ENCODE measurements around the gene TMEM18. TPM values are rescaled to one million over a fixed set of nuclear protein-coding genes. Genes with fewer than 3 reads are reported as not detected.

TMEM18 gene
- total RNA-seq, 1 donor, result 24.1 TPM

- no peak for TF ChIP-seq CTCF (IDR thresholded peaks at IDR 0.05; ENCODE audit: insufficient read depth, low read length)
- no peak for DNase-seq (ENCODE audit: low read depth)
- H3K4me3 ChIP-seq (ENCODE audit: low read depth, low read length), result no peak overlapping the region
Observed at GRCh38 chr2:657766-658165, 19.4 kb downstream of the TMEM18 start.

DNA sequence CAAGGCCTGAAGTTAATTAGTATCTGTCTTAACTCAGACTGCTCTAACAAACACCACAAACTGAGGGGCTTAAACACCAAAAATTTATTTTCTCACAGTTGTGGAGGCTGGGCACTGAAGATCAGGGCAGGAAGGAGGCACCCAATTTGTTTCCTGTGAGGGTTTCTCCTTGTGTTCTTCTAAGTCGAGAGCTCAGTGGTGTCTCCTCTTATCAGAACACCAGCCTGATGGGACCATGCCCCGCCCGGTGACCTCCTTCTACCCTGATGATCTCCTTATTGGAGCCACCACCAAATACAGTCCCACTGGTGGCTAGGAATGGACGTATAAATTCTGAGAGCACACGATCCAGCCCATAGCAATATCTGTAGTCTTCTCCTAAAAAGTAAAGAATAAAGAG lies 20.5 kb downstream of the TMEM18 start:
- TF ChIP-seq CTCF (IDR thresholded peaks at IDR 0.05; ENCODE audit: insufficient read depth, low read length), result no peak
- no peak overlapping the region for H3K4me3 ChIP-seq (ENCODE audit: low read depth, low read length)
- DNase-seq (ENCODE audit: low read depth), result no peak

- peak; percentile 18 for DNase-seq (ENCODE audit: low read depth)
- H3K4me3 ChIP-seq (ENCODE audit: low read depth, low read length), result no peak overlapping the region
- TF ChIP-seq CTCF (IDR thresholded peaks at IDR 0.05; ENCODE audit: insufficient read depth, low read length), result no peak
Observed at GRCh38 chr2:655626-656025, 21.6 kb downstream of the TMEM18 start.

GRCh38 chr2:654896-655295 lies 22.3 kb downstream of the TMEM18 start:
- TF ChIP-seq CTCF (IDR thresholded peaks at IDR 0.05; ENCODE audit: insufficient read depth, low read length), result no peak

GRCh38 chr2:653645-654425 lies 23.4 kb downstream of the TMEM18 start:
- no peak for TF ChIP-seq CTCF (IDR thresholded peaks at IDR 0.05; ENCODE audit: insufficient read depth, low read length)
- H3K4me3 ChIP-seq (ENCODE audit: low read depth, low read length), result no peak overlapping the region
- DNase-seq (ENCODE audit: low read depth), result no peak

More at GRCh38 chr2:654896-655295, 22.3 kb downstream of the TMEM18 start:
- H3K4me3 ChIP-seq (ENCODE audit: low read depth, low read length), result no peak overlapping the region
- no peak for DNase-seq (ENCODE audit: low read depth)

- no peak for DNase-seq (ENCODE audit: low read depth)
- H3K4me3 ChIP-seq (ENCODE audit: low read depth, low read length), result no peak overlapping the region
- TF ChIP-seq CTCF (IDR thresholded peaks at IDR 0.05; ENCODE audit: insufficient read depth, low read length), result no peak
Observed at GRCh38 chr2:652881-653480, 24.2 kb downstream of the TMEM18 start.
